ENCODE data around the gene IRF8.
"Not testable (repeated sequence)": the region's sequence is repeated elsewhere in the genome, so short reads cannot be mapped to it uniquely, and the experiment has no call there.

Gene IRF8

GRCh38 chr16:85894266-85894665 lies 4.7 kb upstream of the IRF8 start:
- no peak for DNase-seq (ENCODE audit: low spot score)

DNA sequence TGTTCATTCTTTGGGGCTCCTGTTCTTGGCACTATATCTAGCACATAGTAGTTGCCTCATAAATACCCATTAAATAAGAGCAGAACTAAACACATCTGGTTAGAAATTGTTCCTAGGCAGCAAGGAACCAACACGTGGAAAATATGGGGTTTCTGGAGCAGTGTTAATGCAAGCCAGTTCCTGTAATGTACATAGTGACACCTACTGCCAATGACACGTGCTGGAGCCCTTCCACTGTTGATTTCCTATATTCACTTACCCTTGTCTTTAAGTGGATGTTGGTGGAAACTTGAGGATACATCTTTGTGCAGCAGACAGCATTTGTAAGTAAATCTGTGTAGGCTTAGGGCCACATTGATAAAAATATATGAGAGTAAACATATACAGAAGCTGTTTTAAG lies 1.6 kb upstream of the IRF8 start:
- DNase-seq (ENCODE audit: low spot score) = no peak

DNA sequence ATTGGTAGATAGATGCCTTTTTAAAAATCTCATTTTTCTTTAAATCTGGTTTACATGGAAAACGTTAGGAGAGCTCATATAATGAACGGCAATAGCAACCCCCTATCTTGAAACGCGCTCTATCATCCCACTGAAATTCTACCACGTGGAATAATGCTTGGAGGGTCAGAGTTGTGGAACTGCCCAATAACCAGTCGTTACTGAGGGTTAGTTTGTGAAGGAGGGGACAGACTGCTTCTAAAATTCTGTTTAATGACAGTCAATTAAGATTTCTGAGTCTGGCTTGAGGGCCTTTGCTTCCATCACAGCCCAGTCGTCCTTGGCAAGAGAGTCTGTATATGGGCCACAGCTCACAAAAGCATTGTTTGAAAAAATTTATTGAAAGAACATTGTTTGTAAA lies 482 bp downstream of the IRF8 start:
- no peak for DNase-seq (ENCODE audit: low spot score)

- no peak for DNase-seq (ENCODE audit: low spot score)
Observed at GRCh38 chr16:85900027-85900792, 1.2 kb downstream of the IRF8 start.

DNA sequence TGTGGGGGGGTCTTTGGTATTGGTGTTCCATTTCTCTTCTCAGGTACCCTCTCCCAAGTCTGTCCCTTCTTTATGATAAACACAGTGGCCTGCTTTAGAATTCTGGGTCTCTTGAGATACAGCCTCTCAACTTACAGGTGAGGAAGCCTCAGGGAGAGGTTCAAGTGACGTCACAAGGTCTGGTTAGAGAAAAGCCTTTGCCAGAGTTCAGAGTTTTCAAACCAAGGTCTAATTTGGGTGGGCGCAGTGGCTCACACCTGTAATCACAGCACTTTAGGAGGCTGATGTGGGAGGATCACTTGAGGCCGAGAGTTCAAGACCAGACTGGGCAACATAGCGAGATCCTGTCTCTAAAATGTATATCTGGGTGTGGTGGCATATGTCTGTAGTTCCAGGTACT lies 2.1 kb downstream of the IRF8 start:
- no peak for DNase-seq (ENCODE audit: low spot score)

DNA sequence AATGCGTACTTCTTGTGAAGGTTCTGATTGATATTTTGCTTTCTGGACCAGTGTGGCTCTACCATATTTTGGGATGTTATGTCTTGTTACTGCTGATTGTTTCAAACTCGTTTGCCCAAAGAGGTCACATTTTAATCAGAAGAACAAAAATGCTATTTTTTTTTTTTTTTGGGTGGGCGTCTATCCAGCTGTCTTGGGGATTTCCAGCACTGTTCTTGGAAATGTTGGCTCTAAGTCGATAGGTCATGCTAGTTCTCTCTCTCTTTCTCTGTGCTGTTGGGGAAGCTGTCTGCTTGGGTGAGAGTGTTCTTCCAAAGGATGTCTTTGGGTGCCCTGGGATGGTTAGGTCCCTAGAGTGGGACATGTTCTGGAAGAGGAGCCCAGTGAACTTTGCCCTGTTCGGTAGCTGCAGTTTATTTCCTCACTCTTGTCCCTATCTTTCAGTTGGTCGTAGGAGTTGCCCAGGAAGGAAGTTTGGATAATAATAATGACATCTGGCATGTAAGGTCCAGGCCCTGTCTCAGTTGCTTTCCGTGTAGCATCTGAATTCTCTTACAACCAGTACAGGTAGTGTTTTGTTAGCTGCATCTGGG lies 2.9 kb downstream of the IRF8 start:
- no peak for DNase-seq (ENCODE audit: low spot score)

DNA sequence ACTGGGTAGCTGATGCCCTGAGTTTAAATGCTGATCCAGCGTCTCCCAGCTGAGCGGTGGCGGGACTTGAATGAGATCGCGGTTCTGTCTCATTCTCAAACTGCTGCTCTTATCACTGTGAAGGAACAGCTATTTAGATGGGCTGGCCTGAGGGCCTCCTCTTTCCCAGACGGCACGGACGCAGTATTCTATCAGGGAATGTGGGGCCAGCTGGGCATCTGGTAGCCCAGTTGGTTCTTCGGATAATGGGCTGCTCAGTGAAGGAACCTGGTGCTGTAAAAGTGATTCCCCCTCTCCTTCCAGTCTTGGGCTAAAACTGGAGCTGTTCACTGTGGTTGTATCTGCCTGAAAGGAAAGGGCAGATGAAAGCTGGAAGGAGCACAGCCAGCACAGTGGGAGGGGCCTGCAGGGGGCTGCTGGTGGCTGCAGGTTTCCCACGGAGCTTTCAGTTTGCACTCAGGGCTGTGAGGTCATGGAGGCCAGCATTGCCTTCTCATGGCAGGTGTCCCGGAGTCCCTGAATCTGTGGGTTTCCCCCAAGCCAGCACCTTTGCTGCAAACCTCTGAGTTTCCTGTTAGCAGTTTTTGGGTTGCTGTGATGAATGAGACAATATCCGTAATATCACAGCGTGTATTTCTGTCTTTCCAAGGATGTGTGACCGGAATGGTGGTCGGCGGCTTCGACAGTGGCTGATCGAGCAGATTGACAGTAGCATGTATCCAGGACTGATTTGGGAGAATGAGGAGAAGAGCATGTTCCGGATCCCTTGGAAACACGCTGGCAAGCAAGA lies 3.6 kb downstream of the IRF8 start:
- no peak for DNase-seq (ENCODE audit: low spot score)

- DNase-seq (ENCODE audit: low spot score) = no peak
Observed at GRCh38 chr16:85903559-85903958, 4.6 kb downstream of the IRF8 start.

- no peak for DNase-seq (ENCODE audit: low spot score)
Observed at GRCh38 chr16:85905110-85906095, 6.4 kb downstream of the IRF8 start.

DNA sequence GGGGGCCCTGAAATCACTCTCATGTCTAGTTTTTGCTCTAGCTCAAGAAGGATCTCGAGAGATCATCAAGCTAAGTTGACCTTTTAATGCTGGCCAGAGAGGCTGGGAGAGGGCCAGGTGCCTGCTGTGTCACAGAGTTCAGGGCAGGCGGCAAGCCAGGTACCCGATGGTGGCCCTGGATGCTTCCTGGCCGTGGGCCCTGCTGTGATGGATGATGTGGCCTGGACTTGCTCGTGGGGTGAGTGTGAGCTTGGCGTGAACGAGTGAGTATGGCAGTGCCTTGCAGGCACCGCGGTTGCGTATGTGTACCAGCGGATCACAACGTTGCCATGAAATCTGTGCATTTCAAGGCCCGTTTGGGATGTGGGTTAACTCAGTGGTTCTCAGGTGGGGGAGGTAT lies 7.4 kb downstream of the IRF8 start:
- no peak for DNase-seq (ENCODE audit: low spot score)

- not testable (repeated sequence) for DNase-seq (ENCODE audit: low spot score)
Observed at GRCh38 chr16:85907231-85907630, 8.3 kb downstream of the IRF8 start.

- no peak for DNase-seq (ENCODE audit: low spot score)
Observed at GRCh38 chr16:85908444-85908843, 9.5 kb downstream of the IRF8 start.

GRCh38 chr16:85908889-85909589 lies 10.1 kb downstream of the IRF8 start:
- DNase-seq (ENCODE audit: low spot score) = no peak

DNA sequence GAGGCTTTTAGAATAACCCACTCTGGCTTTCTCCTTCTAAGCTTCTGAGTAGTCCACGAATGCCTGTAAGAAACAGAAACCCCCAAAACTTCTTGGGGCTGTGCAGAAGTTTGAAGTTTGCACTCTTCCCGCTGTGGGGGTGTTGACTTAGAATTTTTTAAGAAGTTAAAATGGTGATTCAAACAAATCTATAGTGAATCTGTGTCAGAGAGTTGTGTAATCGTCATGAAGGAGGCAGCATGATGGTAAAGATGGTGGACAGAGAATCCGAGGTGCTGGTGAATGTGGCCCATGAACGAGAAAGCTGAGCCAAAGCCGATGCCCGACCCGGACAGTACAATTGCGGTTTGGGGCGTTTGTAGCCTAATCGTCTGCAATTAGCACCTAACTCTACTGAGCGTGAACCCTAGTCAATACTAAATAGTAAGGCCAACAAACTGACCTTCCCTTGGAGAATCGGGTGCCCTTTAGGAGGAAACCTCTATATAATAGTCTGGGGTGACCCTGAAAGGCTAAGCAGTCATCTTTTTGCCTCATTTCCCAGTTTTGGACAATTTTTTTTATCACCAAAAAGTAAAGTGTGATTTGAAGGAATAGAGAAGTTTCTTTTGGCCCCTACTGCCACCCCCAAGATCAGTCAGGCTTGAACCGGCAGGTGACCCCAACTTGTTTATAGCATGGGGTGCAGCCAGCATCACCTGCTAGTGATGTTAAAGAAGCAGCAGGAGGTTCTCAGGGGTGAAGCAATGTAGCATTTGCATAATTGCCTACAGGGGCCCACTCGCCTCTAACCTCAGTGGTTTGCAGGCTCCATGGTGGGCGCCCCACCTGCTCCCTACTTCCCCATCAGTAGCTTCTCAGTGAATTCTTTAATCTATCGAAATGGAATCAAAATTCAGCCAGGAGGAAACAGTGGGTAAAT lies 11.2 kb downstream of the IRF8 start:
- no peak for DNase-seq (ENCODE audit: low spot score)

DNA sequence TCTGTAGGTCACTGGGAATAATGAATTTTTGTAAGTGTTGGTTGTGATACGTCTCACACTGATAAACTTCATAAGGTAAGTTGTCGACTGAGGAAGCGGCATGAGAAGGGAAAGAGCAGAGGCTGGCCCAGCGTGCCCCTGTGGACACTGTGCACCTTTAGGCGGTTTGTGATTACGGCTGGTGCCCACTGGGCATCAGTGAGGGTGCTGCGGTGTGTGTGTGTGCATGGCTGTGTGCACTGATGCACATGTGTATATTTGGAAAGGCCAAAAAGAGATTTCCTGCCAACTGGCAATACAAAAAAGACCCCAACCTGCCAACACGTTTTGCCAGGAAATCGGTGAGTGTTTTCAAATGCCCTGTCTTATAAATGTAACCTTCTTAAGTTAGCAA lies 11.9 kb downstream of the IRF8 start:
- no peak for DNase-seq (ENCODE audit: low spot score)

- no peak for DNase-seq (ENCODE audit: low spot score)
Observed at GRCh38 chr16:85911251-85911930, 12.4 kb downstream of the IRF8 start.

GRCh38 chr16:85912211-85912974 lies 13.4 kb downstream of the IRF8 start:
- no peak for DNase-seq (ENCODE audit: low spot score)

DNA sequence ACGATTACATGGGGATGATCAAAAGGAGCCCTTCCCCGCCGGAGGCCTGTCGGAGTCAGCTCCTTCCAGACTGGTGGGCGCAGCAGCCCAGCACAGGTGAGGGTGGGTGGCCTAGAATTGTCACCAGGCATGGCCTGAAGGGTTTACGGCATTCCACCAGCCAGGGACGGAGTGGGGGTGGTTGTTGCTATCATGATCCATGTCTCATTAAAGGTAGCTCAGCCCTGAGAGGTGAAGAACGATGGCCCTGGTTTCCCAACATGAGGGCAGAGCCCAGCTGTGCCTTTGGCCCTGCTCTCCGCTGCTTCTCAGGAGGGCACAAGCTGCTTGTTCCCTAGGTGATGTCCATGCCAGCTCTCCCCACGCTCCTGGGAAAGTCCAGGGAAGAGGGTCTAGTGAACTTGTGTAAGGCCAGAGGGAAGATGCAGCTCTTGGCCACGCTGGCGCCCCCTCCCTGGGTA lies 14.2 kb downstream of the IRF8 start:
- no peak for DNase-seq (ENCODE audit: low spot score)

Data from hepatic stellate cell (primary cell).